WTC11 (cell line): Measurements from ENCODE around the gene CACUL1. TPM values are rescaled to one million over a fixed set of nuclear protein-coding genes. Genes with fewer than 3 reads are reported as not detected.
"Not testable (repeated sequence)": the region's sequence is repeated elsewhere in the genome, so short reads cannot be mapped to it uniquely, and the experiment has no call there.

Source experiments
- ATAC-seq: fragments of 200-7000 bp; cut with Tn5 transposase; 2 replicates; pipeline ENCODE4 v1.10.0; 2021; ENCODE audit warnings: mild to moderate bottlenecking, moderate library complexity
- CTCF ChIA-PET: fragments of 300-600 bp; sonication (Branson Sonifier 250); formaldehyde crosslinking; loops from one replicate; lab custom pipeline; 2021; ENCODE audit warnings: antibody characterized with exemption; lab: Charles Lee
- POLR2A ChIA-PET: fragments of 350-600 bp; sonication (Branson Sonifier 250); formaldehyde crosslinking; loops from one replicate; lab custom pipeline; 2021; ENCODE audit warnings: antibody characterized with exemption; lab: Charles Lee
- DNase-seq: peaks from one replicate; pipeline ENCODE4 v3.0.0; 2021; ENCODE audit warnings: low spot score
- H3K27ac Mint-ChIP-seq: 2 replicates; pipeline ENCODE4 v1.8.0; 2021; ENCODE audit warnings: mixed read lengths
- H3K27me3 Mint-ChIP-seq: 2 replicates; pipeline ENCODE4 v1.8.0; 2021; ENCODE audit warnings: low read depth, mild to moderate bottlenecking, moderate library complexity, mixed read lengths
- H3K36me3 Mint-ChIP-seq: 2 replicates; pipeline ENCODE4 v1.8.0; 2021; ENCODE audit warnings: mixed read lengths
- H3K4me1 Mint-ChIP-seq: 2 replicates; pipeline ENCODE4 v1.8.0; 2022; ENCODE audit warnings: mixed read lengths
- H3K4me3 Mint-ChIP-seq: 2 replicates; pipeline ENCODE4 v1.8.0; 2021; ENCODE audit warnings: mild to moderate bottlenecking, moderate library complexity, mixed read lengths
- H3K9me3 Mint-ChIP-seq: 2 replicates; pipeline ENCODE4 v1.8.0; 2021; ENCODE audit warnings: mixed read lengths
- EMX1 ChIP-seq: fragments of 250-450 bp; sonication (Bioruptor Pico); IDR thresholded peaks from 2 replicates; pipeline ENCODE4 v1.8.0; 2021; ENCODE audit warnings: mild to moderate bottlenecking
- FOXP1 ChIP-seq: sonication (generic); formaldehyde crosslinking; IDR thresholded peaks from 2 replicates; pipeline ENCODE4 v1.8.0; 2022; ENCODE audit warnings: missing genetic modification reagents, mild to moderate bottlenecking, moderate library complexity, borderline replicate concordance
- GRHL2 ChIP-seq: fragments of 250-450 bp; sonication (Bioruptor Pico); IDR thresholded peaks from 2 replicates; pipeline ENCODE4 v1.8.0; 2022; ENCODE audit warnings: mild to moderate bottlenecking, moderate library complexity; ENCODE audit not compliant: insufficient replicate concordance, severe bottlenecking
- JAZF1 ChIP-seq: fragments of 250-450 bp; sonication (Bioruptor Pico); IDR thresholded peaks from 2 replicates; pipeline ENCODE4 v1.9.0; 2021; ENCODE audit warnings: moderate library complexity, mild to moderate bottlenecking, inconsistent platforms
- KAT7 ChIP-seq: sonication (generic); formaldehyde crosslinking; IDR thresholded peaks from 2 replicates; pipeline ENCODE4 v1.8.1; 2023; ENCODE audit warnings: missing genetic modification reagents, mild to moderate bottlenecking, borderline replicate concordance
- NFATC4 ChIP-seq: fragments of 250-450 bp; sonication (Bioruptor Pico); IDR thresholded peaks from 2 replicates; pipeline ENCODE4 v1.9.0; 2021; ENCODE audit warnings: mild to moderate bottlenecking
- NR1H2 ChIP-seq: sonication (generic); formaldehyde crosslinking; IDR thresholded peaks from 2 replicates; pipeline ENCODE4 v1.9.0; 2021; ENCODE audit warnings: mild to moderate bottlenecking, moderate library complexity, missing genetic modification reagents
- NR2C2 ChIP-seq: sonication (generic); formaldehyde crosslinking; IDR thresholded peaks from 2 replicates; pipeline ENCODE4 v1.8.0; 2022; ENCODE audit warnings: mild to moderate bottlenecking, missing genetic modification reagents
- TEAD4 ChIP-seq: sonication (generic); formaldehyde crosslinking; IDR thresholded peaks from 2 replicates; pipeline ENCODE4 v1.8.0; 2022; ENCODE audit warnings: mild to moderate bottlenecking, missing genetic modification reagents
- ZNF219 ChIP-seq: sonication (generic); formaldehyde crosslinking; IDR thresholded peaks from 2 replicates; pipeline ENCODE4 v1.8.0; 2023; ENCODE audit warnings: missing genetic modification reagents, mild to moderate bottlenecking, borderline replicate concordance
- ZNF263 ChIP-seq: sonication (generic); formaldehyde crosslinking; IDR thresholded peaks from 2 replicates; pipeline ENCODE4 v1.8.1; 2022; ENCODE audit warnings: low read depth, mild to moderate bottlenecking, moderate library complexity, missing genetic modification reagents
- ZNF317 ChIP-seq: sonication (generic); formaldehyde crosslinking; IDR thresholded peaks from 2 replicates; pipeline ENCODE4 v1.8.1; 2023; ENCODE audit warnings: low read depth, mild to moderate bottlenecking, moderate library complexity, missing genetic modification reagents, borderline replicate concordance
- total RNA-seq: library from RNA; stranded (reverse); gene quantifications from 3 replicates; pipeline ENCODE4 v1.2.3, GENCODE V29; 2021
- TF ChIP-seq, protein P1 (sequence below): sonication (generic); formaldehyde crosslinking; IDR thresholded peaks from 2 replicates; pipeline ENCODE4 v1.8.0; 2022; ENCODE audit warnings: mild to moderate bottlenecking, missing genetic modification reagents
- TF ChIP-seq, protein P2 (sequence below): sonication (generic); formaldehyde crosslinking; IDR thresholded peaks from 2 replicates; pipeline ENCODE4 v1.8.1; 2023; ENCODE audit warnings: mild to moderate bottlenecking, missing genetic modification reagents, borderline replicate concordance
- TF ChIP-seq, protein P3 (sequence below): sonication (generic); formaldehyde crosslinking; IDR thresholded peaks from 2 replicates; pipeline ENCODE4 v1.8.1; 2022; ENCODE audit warnings: missing genetic modification reagents, borderline replicate concordance
- TF ChIP-seq, protein P4 (sequence below): sonication (generic); formaldehyde crosslinking; IDR thresholded peaks from 2 replicates; pipeline ENCODE4 v1.8.0; 2022; ENCODE audit warnings: missing genetic modification reagents
- TF ChIP-seq, protein P5 (sequence below): fragments of 250-450 bp; sonication (Bioruptor Pico); conservative IDR thresholded peaks from 2 replicates; pipeline ENCODE4 v1.9.0; 2021; ENCODE audit warnings: mild to moderate bottlenecking
- TF ChIP-seq, protein P6 (sequence below): fragments of 250-450 bp; sonication (Bioruptor Pico); IDR thresholded peaks from 2 replicates; pipeline ENCODE4 v1.8.0; 2021; ENCODE audit warnings: mild to moderate bottlenecking

Gene CACUL1
- total RNA-seq, 1 experiment from 2014 or later, result 41.5 TPM

DNA sequence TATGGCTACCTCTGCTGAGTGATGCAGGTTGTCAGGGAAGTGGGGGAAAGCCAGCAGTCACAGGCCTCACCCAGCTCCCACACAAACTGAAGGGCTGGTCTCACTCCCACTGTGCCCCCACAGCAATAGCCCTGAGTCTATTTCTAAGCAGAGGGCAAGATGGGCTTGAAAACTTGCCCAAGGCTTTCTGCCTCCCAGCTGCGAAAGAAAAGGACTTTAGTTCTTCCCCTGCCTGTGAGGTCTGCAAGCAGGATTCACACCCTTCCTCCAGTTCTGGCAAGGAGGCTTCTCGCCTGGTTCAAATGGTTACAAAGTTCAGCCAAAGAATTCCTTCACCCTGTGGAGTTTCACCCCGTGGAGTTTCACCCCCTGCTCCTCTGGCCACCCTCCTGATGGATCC is 96.0 kb downstream of the CACUL1 start:
- Mint-ChIP-seq H3K4me3 (no peak overlapping the region), H3K27me3 (peaks cover 27% of the 10 kb centered on the region), H3K4me1 (no peaks in the 10 kb centered on the region), H3K27ac (no peak overlapping the region), H3K36me3 (no peaks in the 10 kb centered on the region; the same call in 1 of the 2 replicates), H3K9me3 (peaks cover 46% of the 10 kb centered on the region)
- ATAC-seq (no peak), DNase-seq (no peak)
- ChIA-PET CTCF (interaction anchor here (1.0 to 1.8 kb wide), 2 partner anchors 62 to 65 kb away, joined by 5 read pairs; no protein-coding TSS in a partner anchor), POLR2A (no interaction called here)
- TF ChIP-seq, protein P1, sequence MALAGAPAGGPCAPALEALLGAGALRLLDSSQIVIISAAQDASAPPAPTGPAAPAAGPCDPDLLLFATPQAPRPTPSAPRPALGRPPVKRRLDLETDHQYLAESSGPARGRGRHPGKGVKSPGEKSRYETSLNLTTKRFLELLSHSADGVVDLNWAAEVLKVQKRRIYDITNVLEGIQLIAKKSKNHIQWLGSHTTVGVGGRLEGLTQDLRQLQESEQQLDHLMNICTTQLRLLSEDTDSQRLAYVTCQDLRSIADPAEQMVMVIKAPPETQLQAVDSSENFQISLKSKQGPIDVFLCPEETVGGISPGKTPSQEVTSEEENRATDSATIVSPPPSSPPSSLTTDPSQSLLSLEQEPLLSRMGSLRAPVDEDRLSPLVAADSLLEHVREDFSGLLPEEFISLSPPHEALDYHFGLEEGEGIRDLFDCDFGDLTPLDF (CRISPR knock-in tag), result no peak
- no peak for TF ChIP-seq ZNF263 (CRISPR knock-in tag)
- TF ChIP-seq EMX1 (CRISPR knock-in tag), result no peak
- no peak for TF ChIP-seq TEAD4 (CRISPR knock-in tag)
- no peak for TF ChIP-seq GRHL2 (CRISPR knock-in tag)
- TF ChIP-seq, protein P2, sequence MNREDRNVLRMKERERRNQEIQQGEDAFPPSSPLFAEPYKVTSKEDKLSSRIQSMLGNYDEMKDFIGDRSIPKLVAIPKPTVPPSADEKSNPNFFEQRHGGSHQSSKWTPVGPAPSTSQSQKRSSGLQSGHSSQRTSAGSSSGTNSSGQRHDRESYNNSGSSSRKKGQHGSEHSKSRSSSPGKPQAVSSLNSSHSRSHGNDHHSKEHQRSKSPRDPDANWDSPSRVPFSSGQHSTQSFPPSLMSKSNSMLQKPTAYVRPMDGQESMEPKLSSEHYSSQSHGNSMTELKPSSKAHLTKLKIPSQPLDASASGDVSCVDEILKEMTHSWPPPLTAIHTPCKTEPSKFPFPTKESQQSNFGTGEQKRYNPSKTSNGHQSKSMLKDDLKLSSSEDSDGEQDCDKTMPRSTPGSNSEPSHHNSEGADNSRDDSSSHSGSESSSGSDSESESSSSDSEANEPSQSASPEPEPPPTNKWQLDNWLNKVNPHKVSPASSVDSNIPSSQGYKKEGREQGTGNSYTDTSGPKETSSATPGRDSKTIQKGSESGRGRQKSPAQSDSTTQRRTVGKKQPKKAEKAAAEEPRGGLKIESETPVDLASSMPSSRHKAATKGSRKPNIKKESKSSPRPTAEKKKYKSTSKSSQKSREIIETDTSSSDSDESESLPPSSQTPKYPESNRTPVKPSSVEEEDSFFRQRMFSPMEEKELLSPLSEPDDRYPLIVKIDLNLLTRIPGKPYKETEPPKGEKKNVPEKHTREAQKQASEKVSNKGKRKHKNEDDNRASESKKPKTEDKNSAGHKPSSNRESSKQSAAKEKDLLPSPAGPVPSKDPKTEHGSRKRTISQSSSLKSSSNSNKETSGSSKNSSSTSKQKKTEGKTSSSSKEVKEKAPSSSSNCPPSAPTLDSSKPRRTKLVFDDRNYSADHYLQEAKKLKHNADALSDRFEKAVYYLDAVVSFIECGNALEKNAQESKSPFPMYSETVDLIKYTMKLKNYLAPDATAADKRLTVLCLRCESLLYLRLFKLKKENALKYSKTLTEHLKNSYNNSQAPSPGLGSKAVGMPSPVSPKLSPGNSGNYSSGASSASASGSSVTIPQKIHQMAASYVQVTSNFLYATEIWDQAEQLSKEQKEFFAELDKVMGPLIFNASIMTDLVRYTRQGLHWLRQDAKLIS (CRISPR knock-in tag), result no peak
- TF ChIP-seq, protein P3, sequence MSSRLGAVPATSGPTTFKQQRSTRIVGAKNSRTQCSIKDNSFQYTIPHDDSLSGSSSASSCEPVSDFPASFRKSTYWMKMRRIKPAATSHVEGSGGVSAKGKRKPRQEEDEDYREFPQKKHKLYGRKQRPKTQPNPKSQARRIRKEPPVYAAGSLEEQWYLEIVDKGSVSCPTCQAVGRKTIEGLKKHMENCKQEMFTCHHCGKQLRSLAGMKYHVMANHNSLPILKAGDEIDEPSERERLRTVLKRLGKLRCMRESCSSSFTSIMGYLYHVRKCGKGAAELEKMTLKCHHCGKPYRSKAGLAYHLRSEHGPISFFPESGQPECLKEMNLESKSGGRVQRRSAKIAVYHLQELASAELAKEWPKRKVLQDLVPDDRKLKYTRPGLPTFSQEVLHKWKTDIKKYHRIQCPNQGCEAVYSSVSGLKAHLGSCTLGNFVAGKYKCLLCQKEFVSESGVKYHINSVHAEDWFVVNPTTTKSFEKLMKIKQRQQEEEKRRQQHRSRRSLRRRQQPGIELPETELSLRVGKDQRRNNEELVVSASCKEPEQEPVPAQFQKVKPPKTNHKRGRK (CRISPR knock-in tag), result no peak
- no peak for TF ChIP-seq ZNF317 (CRISPR knock-in tag)
- TF ChIP-seq KAT7 (CRISPR knock-in tag), result no peak
- no peak for TF ChIP-seq NR1H2
- no peak for TF ChIP-seq FOXP1 (CRISPR knock-in tag)
- TF ChIP-seq, protein P4, sequence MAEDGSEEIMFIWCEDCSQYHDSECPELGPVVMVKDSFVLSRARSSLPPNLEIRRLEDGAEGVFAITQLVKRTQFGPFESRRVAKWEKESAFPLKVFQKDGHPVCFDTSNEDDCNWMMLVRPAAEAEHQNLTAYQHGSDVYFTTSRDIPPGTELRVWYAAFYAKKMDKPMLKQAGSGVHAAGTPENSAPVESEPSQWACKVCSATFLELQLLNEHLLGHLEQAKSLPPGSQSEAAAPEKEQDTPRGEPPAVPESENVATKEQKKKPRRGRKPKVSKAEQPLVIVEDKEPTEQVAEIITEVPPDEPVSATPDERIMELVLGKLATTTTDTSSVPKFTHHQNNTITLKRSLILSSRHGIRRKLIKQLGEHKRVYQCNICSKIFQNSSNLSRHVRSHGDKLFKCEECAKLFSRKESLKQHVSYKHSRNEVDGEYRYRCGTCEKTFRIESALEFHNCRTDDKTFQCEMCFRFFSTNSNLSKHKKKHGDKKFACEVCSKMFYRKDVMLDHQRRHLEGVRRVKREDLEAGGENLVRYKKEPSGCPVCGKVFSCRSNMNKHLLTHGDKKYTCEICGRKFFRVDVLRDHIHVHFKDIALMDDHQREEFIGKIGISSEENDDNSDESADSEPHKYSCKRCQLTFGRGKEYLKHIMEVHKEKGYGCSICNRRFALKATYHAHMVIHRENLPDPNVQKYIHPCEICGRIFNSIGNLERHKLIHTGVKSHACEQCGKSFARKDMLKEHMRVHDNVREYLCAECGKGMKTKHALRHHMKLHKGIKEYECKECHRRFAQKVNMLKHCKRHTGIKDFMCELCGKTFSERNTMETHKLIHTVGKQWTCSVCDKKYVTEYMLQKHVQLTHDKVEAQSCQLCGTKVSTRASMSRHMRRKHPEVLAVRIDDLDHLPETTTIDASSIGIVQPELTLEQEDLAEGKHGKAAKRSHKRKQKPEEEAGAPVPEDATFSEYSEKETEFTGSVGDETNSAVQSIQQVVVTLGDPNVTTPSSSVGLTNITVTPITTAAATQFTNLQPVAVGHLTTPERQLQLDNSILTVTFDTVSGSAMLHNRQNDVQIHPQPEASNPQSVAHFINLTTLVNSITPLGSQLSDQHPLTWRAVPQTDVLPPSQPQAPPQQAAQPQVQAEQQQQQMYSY, result no peak
- no peak for TF ChIP-seq NFATC4
- TF ChIP-seq, protein P5, sequence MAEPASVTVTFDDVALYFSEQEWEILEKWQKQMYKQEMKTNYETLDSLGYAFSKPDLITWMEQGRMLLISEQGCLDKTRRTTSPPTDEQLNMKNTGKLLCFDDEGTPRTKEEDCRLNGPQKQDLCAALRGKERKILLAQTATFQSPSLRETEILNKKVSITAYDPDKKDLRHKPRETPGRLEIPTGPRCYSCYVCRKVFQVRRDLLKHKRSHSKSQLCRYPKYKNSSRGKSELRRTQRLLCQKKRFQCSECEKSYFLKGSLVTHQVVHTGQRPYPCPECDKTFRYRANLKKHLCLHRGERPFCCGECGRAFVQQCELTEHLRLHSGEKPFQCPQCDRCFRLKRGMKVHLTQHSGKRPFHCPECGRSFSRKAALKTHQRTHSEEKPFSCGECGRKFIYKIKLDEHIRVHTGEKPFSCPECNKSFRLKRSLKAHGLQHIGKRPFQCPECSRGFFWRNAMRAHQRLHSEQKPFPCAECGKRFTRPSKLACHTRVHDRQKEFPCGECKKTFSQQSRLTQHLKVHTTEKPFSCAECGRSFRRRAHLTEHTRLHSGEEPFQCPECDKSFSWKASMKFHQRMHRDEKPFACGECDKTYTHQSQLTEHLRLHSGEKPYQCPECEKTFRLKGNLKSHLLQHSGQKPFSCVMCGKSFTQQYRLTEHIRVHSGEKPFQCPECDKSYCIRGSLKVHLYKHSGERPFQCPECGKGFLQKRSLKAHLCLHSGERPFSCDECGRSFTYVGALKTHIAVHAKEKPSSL (CRISPR knock-in tag), result no peak
- TF ChIP-seq NR2C2, result no peak
- no peak for TF ChIP-seq JAZF1 (CRISPR knock-in tag)
- TF ChIP-seq, protein P6, sequence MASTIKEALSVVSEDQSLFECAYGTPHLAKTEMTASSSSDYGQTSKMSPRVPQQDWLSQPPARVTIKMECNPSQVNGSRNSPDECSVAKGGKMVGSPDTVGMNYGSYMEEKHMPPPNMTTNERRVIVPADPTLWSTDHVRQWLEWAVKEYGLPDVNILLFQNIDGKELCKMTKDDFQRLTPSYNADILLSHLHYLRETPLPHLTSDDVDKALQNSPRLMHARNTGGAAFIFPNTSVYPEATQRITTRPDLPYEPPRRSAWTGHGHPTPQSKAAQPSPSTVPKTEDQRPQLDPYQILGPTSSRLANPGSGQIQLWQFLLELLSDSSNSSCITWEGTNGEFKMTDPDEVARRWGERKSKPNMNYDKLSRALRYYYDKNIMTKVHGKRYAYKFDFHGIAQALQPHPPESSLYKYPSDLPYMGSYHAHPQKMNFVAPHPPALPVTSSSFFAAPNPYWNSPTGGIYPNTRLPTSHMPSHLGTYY (CRISPR knock-in tag), result no peak
- TF ChIP-seq ZNF219 (CRISPR knock-in tag), result no peak

DNA sequence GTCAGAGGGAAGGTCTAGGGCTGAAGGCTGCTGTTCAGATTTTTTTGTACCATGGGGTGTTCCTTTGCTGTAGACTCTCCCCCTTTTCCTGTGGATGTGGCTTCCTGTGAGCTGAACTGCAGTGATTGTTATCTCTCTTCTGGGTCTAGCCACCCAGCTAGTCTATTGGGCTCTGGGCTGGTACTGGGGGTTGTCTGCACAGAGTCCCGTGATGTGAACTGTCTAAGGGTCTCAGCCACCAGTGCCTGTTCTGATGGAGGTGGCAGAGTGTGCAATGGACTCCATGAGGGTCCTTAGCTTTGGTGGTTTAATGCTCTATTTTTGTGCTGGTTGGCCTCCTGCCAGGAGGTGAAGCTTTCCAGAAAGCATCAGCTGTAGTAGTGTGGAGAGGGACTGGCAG is 96.6 kb downstream of the CACUL1 start:
- ChIA-PET CTCF (interaction anchor here (1.0 to 1.8 kb wide), 2 partner anchors 63 to 64 kb away, joined by 5 read pairs; no protein-coding TSS in a partner anchor), POLR2A (interaction anchor here (0.5 kb wide), 1 partner anchor 87 kb away, joined by 3 read pairs; no protein-coding TSS in a partner anchor)
- peaks cover 49% of the 10 kb centered on the region for H3K9me3 Mint-ChIP-seq
- ATAC-seq, H3K4me1 Mint-ChIP-seq, H3K4me3 Mint-ChIP-seq, DNase-seq, H3K27ac Mint-ChIP-seq, H3K36me3 Mint-ChIP-seq: not testable (repeated sequence)
- H3K27me3 Mint-ChIP-seq, result peaks cover 30% of the 10 kb centered on the region

DNA sequence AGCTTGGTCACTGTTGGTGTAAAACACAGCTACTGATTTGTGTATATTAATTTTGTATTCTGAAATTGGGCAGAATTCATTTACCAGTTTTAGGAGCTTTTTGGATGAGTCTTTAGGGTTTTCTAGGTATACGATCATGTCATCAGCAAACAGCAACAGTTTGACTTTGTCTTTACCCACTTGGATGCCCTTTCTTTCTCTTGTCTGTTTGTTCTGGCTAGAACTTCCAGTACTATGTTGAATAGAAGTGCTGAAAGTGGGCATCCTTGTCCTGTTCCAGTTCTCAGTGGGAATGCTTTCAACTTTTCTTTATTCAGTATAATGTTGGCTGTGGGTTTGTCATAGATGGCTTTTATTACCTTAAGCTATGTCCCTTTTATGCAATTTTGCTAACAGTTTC is 109.5 kb downstream of the CACUL1 start:
- H3K4me1 Mint-ChIP-seq, ATAC-seq, H3K4me3 Mint-ChIP-seq, H3K27ac Mint-ChIP-seq, DNase-seq, POLR2A ChIA-PET: not testable (repeated sequence)
- Mint-ChIP-seq H3K36me3 (peaks cover 13% of the 10 kb centered on the region), H3K9me3 (peaks cover 34% of the 10 kb centered on the region), H3K27me3 (peaks cover 33% of the 10 kb centered on the region)
- CTCF ChIA-PET, result interaction anchor here (1.1 kb wide), 1 partner anchor 51 kb away, joined by 4 read pairs; no protein-coding TSS in a partner anchor
